AG04449 (cell line): ENCODE data around the gene NDUFAF8.

ENCODE experiments used
- CTCF ChIA-PET: fragments of 350-600 bp; formaldehyde crosslinking; extraction: SDS; loops from one replicate; lab custom pipeline; 2021; ENCODE audit warnings: antibody characterized with exemption; lab: Yijun Ruan, JAX
- POLR2A ChIA-PET: fragments of 400-600, 350-600 bp; formaldehyde crosslinking; extraction: SDS; loops from one replicate; lab custom pipeline; 2020; ENCODE audit warnings: antibody characterized with exemption, inconsistent platforms; lab: Yijun Ruan, JAX
- DNase-seq: peaks from one replicate; pipeline ENCODE4 v3.0.0-alpha.2; 2010; ENCODE audit warnings: low read depth, low spot score
- H3K4me3 ChIP-seq: 2 replicates; pipeline ENCODE4 v1.5.1; 2011; ENCODE audit warnings: low read depth, mild to moderate bottlenecking, control low read depth, low read length
- CTCF ChIP-seq: IDR thresholded peaks from one replicate; pipeline ENCODE4 v1.5.1; 2011; ENCODE audit warnings: mild to moderate bottlenecking, moderate library complexity, low read length, control low read depth, inconsistent platforms; ENCODE audit not compliant: insufficient read depth; ENCODE audit errors: missing control alignments

The NDUFAF8 gene

GRCh38 chr17:81237591-81238489 is 1.3 kb upstream of the NDUFAF8 start:
- peak overlapping the region; percentile 91 for H3K4me3 ChIP-seq
- ChIA-PET CTCF (interaction anchor here (1.2 to 2.1 kb wide), 6 partner anchors 11 to 247 kb away, joined by 4 to 13 read pairs (median 5); no protein-coding TSS in a partner anchor), POLR2A (interaction anchor here (1.2 to 1.5 kb wide), 2 partner anchors 15 to 160 kb away, joined by 4 to 5 read pairs; partner anchors contain the start of gene CEP131)
- TF ChIP-seq CTCF: no peak
- no peak for DNase-seq

GRCh38 chr17:81238490-81238814 is 666 bp upstream of the NDUFAF8 start:
- TF ChIP-seq CTCF: no peak
- peak overlapping the region; percentile 91 for H3K4me3 ChIP-seq
- ChIA-PET POLR2A (interaction anchor here (0.7 to 1.5 kb wide), 7 partner anchors 10 to 274 kb away, joined by 3 to 6 read pairs (median 4); partner anchors contain the start of genes ACTG1 and CEP131), CTCF (interaction anchor here (1.2 to 2.1 kb wide), 7 partner anchors 11 to 246 kb away, joined by 4 to 13 read pairs (median 5); no protein-coding TSS in a partner anchor)
- no peak for DNase-seq

GRCh38 chr17:81239714-81240555 is 817 bp downstream of the NDUFAF8 start:
- H3K4me3 ChIP-seq: peak overlapping the region; percentile 75
- no peak for TF ChIP-seq CTCF
- ChIA-PET POLR2A (interaction anchor here (0.6 to 1.1 kb wide), 4 partner anchors 99 to 272 kb away, joined by 3 to 4 read pairs (median 3); partner anchors contain the start of gene ACTG1), CTCF (interaction anchor here (0.7 to 1.8 kb wide), 11 partner anchors 11 to 251 kb away, joined by 3 to 13 read pairs (median 4); no protein-coding TSS in a partner anchor)
- no peak for DNase-seq

GRCh38 chr17:81240761-81241160 is 1.6 kb downstream of the NDUFAF8 start:
- peak overlapping the region; percentile 18; the same call in 1 of the 2 replicates for H3K4me3 ChIP-seq
- DNase-seq: no peak
- ChIA-PET POLR2A (no interaction called here), CTCF (interaction anchor here (1.0 to 1.5 kb wide), 7 partner anchors 10 to 252 kb away, joined by 3 to 9 read pairs (median 4); no protein-coding TSS in a partner anchor)
- no peak for TF ChIP-seq CTCF

- POLR2A ChIA-PET: no interaction called here
These were observed 2.1 kb downstream of the NDUFAF8 start for GRCh38 chr17:81241203-81241602.

More at GRCh38 chr17:81241203-81241602, 2.1 kb downstream of the NDUFAF8 start:
- H3K4me3 ChIP-seq: no peak overlapping the region
- CTCF ChIA-PET: interaction anchor here (1.0 to 1.5 kb wide), 6 partner anchors 10 to 139 kb away, joined by 3 to 9 read pairs (median 4); no protein-coding TSS in a partner anchor
- no peak for DNase-seq
- no peak for TF ChIP-seq CTCF
